Adrenal gland (tissue), 12 donors: ENCODE data around the gene PDIA2. TPM values are rescaled to one million over a fixed set of nuclear protein-coding genes. Genes with fewer than 3 reads are reported as not detected.

Source experiments
- DNase-seq, 7 donors: peaks; one replicate each; pipeline ENCODE4 v3.0.0-alpha.2; 2019 to 2020
- H3K27ac ChIP-seq, 5 donors: fragments of 200-600 bp; sonication (generic) in 4 of 5; 1 replicate in 3 of 5; 2 replicates in 2 of 5; pipeline versions ENCODE4 v1.5.1 to v1.8.0; 2016 to 2020; ENCODE audit warnings: mild to moderate bottlenecking in 1 of 5
- H3K27me3 ChIP-seq: fragments of 200-600 bp; 2 replicates; pipeline ENCODE4 v1.8.0; 2021
- H3K36me3 ChIP-seq, 2 donors: fragments of 200-600 bp; replicated peaks in 1 of 2; 1 replicate in 1 of 2; 2 replicates in 1 of 2; pipeline versions ENCODE4 v1.5.1 to v1.8.0; 2018 to 2022
- H3K4me1 ChIP-seq, 2 donors: fragments of 200-600 bp; replicated peaks in 1 of 2; 1 replicate in 1 of 2; 2 replicates in 1 of 2; pipeline versions ENCODE4 v1.5.1 to v1.8.0; 2018 to 2021
- H3K4me3 ChIP-seq, 4 donors: fragments of 200-600 bp; sonication (generic) in 3 of 4; one replicate each; pipeline ENCODE4 v1.5.1; 2016 to 2018
- H3K9me3 ChIP-seq, 3 donors: fragments of 200-600 bp; sonication (generic) in 1 of 3; replicated peaks in 1 of 3; 1 replicate in 2 of 3; 2 replicates in 1 of 3; pipeline versions ENCODE4 v1.5.1 to v1.8.0; 2016 to 2021
- POLR2A ChIP-seq, 2 donors: fragments of 450-650 bp; IDR thresholded peaks; one replicate each; pipeline ENCODE4 v1.6.1; 2017; ENCODE audit warnings: antibody characterized with exemption in 2 of 2, mild to moderate bottlenecking in 2 of 2, moderate library complexity in 1 of 2
- WGBS, 4 donors: extraction: QIAGEN DNeasy Blood & Tissue Kit in 2 of 4; methylation state at CpG; one replicate each; pipeline versions ENCODE4 v1.1.5 to v1.1.7; 2013 to 2017; 5-methylcytosine and 5-hydroxymethylcytosine counted together
- intact Hi-C, 2 donors: fragments of 100-400 bp; cut with DNase I; formaldehyde crosslinking; loops; one replicate each; pipeline versions ENCODE4 v1.14.1 to v1.15.0; 2022 to 2023
- polyA plus RNA-seq, 3 donors: library from polyadenylated mRNA; stranded (reverse); fragments of 200-250 nt in 2 of 3; fragments of 350-450 nt in 1 of 3; fragmentation: Illumina TruSeq in 1 of 3; extraction: RNeasy Lipid Tissue Mini Kit (QIAGEN cat#74804) in 1 of 3; gene quantifications; one replicate each; pipeline ENCODE4 v1.2.3, GENCODE V29; 2013 to 2014
- total RNA-seq, 9 donors: library from RNA; depleted of rRNA in 4 of 9; stranded (reverse); fragments of >200 nt in 4 of 9; fragments of 120-200 nt in 1 of 9; fragmentation: NEBNext Ultra II Directional in 1 of 9; extraction: Animal tissue kit (Norgen Biotek cat#: 25700) in 1 of 9; gene quantifications; one replicate each; pipeline versions ENCODE4 v1.1.0 to v1.2.4, GENCODE V29; 2013 to 2023
- TF ChIP-seq, protein P1 (sequence below), 6 experiments: fragments of 450-650 bp in 4 of 6; fragments of 200-600 bp in 2 of 6; sonication (generic) in 1 of 6; IDR thresholded peaks; 1 replicate in 5 of 6; 2 replicates in 1 of 6; pipeline versions ENCODE4 v1.5.1 to v1.8.0; 2016 to 2021; ENCODE audit warnings: antibody characterized with exemption in 6 of 6, mild to moderate bottlenecking in 2 of 6, moderate library complexity in 1 of 6
- donor health status: healthy with polysubstance abuse.
- donor health status: Bipolar disorder and iron deficiency.
- donor health status: DM: yes; HTN: yes; CAD: no.
- donor health status: DM: no; HTN: no; CAD: no.
- donor health status: DM: no; HTN: no; CAD: no.
- donor health status: DM: yes; HTN: yes; CAD: no.

The PDIA2 gene
- total and polyA plus RNA-seq, 12 donors, result 0.28 to 9.7 (median 0.86) TPM; not detected in 4

DNA sequence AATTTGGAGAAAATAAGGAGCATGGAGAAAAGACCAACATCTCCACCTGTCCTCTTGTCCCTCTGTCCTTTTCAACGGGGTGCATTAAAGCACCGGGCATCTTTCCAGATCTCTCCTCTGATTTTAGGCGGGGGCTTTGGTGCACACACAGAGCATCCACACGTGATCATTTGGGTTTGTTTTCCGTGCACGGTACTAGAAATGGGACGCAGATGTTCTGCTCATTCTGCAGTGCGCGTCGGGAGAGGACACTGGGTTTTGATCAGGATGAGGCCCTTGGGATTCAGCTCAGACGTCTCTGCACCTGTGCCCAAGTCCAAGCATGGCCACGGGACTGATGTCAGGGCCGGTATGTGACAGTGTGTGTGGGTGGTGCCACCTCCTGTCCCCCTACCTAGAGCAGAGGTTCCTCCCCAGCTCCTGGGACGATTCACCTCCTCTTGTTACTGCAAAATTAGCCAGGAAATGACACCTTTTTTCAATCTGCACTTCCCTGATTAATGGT, 31.9 kb downstream of the PDIA2 start:
- no peak for DNase-seq
- intact Hi-C loops, result no loop called here
- Histone ChIP-seq H3K9me3 (no peaks in the 10 kb centered on the region), H3K27me3 (no peaks in the 10 kb centered on the region), H3K4me1 (no peaks in the 10 kb centered on the region), H3K4me3 (no peak overlapping the region), H3K36me3 (peaks cover 0 to 27% of the 10 kb centered on the region in 2 donors), H3K27ac (no peak overlapping the region)
- TF ChIP-seq POLR2A (IDR thresholded peaks at IDR 0.05), result no peak
- TF ChIP-seq, protein P1, sequence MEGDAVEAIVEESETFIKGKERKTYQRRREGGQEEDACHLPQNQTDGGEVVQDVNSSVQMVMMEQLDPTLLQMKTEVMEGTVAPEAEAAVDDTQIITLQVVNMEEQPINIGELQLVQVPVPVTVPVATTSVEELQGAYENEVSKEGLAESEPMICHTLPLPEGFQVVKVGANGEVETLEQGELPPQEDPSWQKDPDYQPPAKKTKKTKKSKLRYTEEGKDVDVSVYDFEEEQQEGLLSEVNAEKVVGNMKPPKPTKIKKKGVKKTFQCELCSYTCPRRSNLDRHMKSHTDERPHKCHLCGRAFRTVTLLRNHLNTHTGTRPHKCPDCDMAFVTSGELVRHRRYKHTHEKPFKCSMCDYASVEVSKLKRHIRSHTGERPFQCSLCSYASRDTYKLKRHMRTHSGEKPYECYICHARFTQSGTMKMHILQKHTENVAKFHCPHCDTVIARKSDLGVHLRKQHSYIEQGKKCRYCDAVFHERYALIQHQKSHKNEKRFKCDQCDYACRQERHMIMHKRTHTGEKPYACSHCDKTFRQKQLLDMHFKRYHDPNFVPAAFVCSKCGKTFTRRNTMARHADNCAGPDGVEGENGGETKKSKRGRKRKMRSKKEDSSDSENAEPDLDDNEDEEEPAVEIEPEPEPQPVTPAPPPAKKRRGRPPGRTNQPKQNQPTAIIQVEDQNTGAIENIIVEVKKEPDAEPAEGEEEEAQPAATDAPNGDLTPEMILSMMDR (IDR thresholded peaks at IDR 0.05), result no peak
- WGBS, 4 donors, result 82 to 85% (median 83%) methylated on average over 12 to 14 of the region's 14 CpGs

DNA sequence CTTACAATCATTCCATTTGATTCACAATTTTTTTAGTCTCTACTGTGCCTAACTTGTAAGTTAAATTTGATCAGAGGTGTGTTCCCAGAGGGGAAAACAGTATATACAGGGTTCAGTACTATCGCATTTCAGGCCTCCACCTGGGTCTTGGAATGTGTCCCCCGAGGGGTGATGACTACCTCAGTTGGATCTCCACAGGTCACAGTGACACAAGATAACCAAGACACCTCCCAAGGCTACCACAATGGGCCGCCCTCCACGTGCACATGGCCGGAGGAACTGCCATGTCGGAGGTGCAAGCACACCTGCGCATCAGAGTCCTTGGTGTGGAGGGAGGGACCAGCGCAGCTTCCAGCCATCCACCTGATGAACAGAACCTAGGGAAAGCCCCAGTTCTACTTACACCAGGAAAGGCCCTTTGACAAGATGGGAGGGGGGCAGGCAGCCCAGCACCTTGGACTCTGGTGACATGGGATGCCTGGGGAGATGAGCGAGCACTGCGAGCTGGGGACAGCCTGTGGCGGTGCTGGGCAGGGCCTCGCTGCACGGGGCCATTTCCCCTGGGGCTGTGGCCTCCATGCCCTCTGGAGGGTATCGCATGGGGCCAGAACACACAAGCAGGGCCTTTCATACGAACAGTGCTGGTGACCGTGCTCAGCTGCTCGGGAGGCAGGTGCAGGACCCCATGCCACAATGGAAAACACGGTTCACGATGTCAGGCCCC, 33.9 kb downstream of the PDIA2 start:
- Histone ChIP-seq H3K9me3 (no peaks in the 10 kb centered on the region), H3K27ac (no peak overlapping the region), H3K4me1 (no peaks in the 10 kb centered on the region), H3K27me3 (no peaks in the 10 kb centered on the region), H3K4me3 (no peak overlapping the region), H3K36me3 (peaks cover 0 to 24% of the 10 kb centered on the region in 2 donors)
- intact Hi-C loops, result no loop called here
- 89 to 92% (median 91%) methylated on average over 6 to 19 of the region's 19 CpGs for WGBS, 4 donors
- TF ChIP-seq, protein P1 (IDR thresholded peaks at IDR 0.05), result no peak
- TF ChIP-seq POLR2A (IDR thresholded peaks at IDR 0.05), result no peak
- no peak for DNase-seq

DNA sequence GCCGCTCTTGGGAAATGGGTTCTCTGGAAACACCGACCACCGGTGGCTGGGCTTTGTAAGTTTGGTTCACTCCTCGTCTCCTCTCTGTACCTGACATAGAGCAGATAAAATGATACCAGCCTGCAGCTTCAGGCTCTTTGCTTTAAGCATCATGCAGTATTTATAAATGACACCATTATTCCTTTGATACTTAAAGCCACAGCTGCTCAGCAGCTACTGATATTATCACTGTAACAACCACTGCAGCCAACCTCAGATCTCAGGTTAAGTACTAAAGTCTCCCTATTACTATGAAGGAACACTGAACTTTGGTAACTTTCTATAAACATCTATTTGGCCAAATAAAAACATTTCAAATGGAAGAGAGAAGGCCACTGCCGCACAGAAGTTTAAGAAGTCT, 34.6 kb downstream of the PDIA2 start:
- no peak for DNase-seq
- intact Hi-C loops, result no loop called here
- H3K36me3 ChIP-seq, result peaks cover 0 to 19% of the 10 kb centered on the region in 2 donors
- TF ChIP-seq, protein P1 (IDR thresholded peaks at IDR 0.05), result no peak
- TF ChIP-seq POLR2A (IDR thresholded peaks at IDR 0.05), result no peak
- WGBS, 4 donors, result 88 to 100% (median 94%) methylated on average over 4 to 5 of the region's 5 CpGs
- H3K4me1 ChIP-seq, result no peaks in the 10 kb centered on the region
- no peaks in the 10 kb centered on the region for H3K27me3 ChIP-seq
- no peaks in the 10 kb centered on the region for H3K9me3 ChIP-seq
- no peak overlapping the region for H3K27ac ChIP-seq
- H3K4me3 ChIP-seq, result no peak overlapping the region

DNA sequence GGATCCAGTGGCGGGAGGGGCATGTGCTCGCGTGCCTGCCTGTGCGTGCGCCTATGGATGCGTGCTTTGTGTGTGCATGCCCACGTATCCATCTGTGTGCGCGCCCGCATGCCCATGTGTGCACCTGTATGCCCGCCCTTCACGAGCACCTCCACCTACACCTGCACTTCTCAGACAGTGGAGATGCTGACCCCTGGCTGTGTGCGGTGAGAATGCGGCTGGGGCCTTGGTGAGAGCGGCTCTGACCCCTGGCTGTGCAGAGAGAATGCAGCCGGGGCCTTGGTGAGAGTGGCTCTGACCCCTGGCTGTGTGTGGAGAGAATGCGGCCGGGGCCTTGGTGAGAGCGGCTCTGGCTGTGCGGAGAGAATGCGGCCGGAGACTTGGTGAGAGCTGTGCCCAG, 35.7 kb downstream of the PDIA2 start:
- DNase-seq, result no peak
- peaks cover 0 to 9% of the 10 kb centered on the region in 2 donors for H3K36me3 ChIP-seq

More for the DNA sequence above, 35.7 kb downstream of the PDIA2 start:
- Histone ChIP-seq H3K27me3 (no peaks in the 10 kb centered on the region), H3K9me3 (no peaks in the 10 kb centered on the region), H3K4me1 (no peaks in the 10 kb centered on the region), H3K27ac (no peak overlapping the region), H3K4me3 (no peak overlapping the region)
- 70 to 94% (median 93%) methylated on average over 8 to 22 of the region's 22 CpGs for WGBS, 4 donors
- TF ChIP-seq, protein P1 (IDR thresholded peaks at IDR 0.05), result no peak
- no peak for TF ChIP-seq POLR2A (IDR thresholded peaks at IDR 0.05)
- intact Hi-C loops, result no loop called here
